HG03097 (cell line): ENCODE results near the gene CHN2.

Experiments used
- ATAC-seq: cut with Tn5 transposase; IDR thresholded peaks from one replicate; pipeline ENCODE4 v1.9.1; 2021; ENCODE audit not compliant: unreplicated experiment, low FRiP score

Gene CHN2

GRCh38 chr7:29216128-29216527, 21.6 kb downstream of the CHN2 start:
- no peak for ATAC-seq

GRCh38 chr7:29217113-29217512, 22.5 kb downstream of the CHN2 start:
- ATAC-seq: no peak

GRCh38 chr7:29224726-29225125, 30.2 kb downstream of the CHN2 start:
- ATAC-seq: no peak

GRCh38 chr7:29228289-29229011, 33.9 kb downstream of the CHN2 start:
- ATAC-seq: no peak

GRCh38 chr7:29229066-29229465, 34.5 kb downstream of the CHN2 start:
- ATAC-seq: no peak

- no peak for ATAC-seq
Measured at GRCh38 chr7:29229946-29230345, 35.4 kb downstream of the CHN2 start.

- no peak for ATAC-seq
Measured at GRCh38 chr7:29230871-29231345, 36.3 kb downstream of the CHN2 start.

GRCh38 chr7:29231671-29232232, 37.2 kb downstream of the CHN2 start:
- no peak for ATAC-seq

GRCh38 chr7:29234438-29234837, 39.9 kb downstream of the CHN2 start:
- no peak for ATAC-seq

GRCh38 chr7:29236071-29236580, 41.6 kb downstream of the CHN2 start:
- ATAC-seq: no peak

GRCh38 chr7:29236649-29237048, 42.1 kb downstream of the CHN2 start:
- ATAC-seq: no peak

- ATAC-seq: no peak
Measured at GRCh38 chr7:29237489-29237888, 42.9 kb downstream of the CHN2 start.

- no peak for ATAC-seq
Measured at GRCh38 chr7:29239638-29240037, 45.1 kb downstream of the CHN2 start.

- no peak for ATAC-seq
Measured at GRCh38 chr7:29242265-29242664, 47.7 kb downstream of the CHN2 start.

GRCh38 chr7:29243910-29244655, 49.5 kb downstream of the CHN2 start:
- no peak for ATAC-seq

- ATAC-seq: no peak
Measured at GRCh38 chr7:29247224-29247962, 52.8 kb downstream of the CHN2 start.

- ATAC-seq: no peak
Measured at GRCh38 chr7:29247963-29248236, 53.3 kb downstream of the CHN2 start.

GRCh38 chr7:29248713-29249382, 54.3 kb downstream of the CHN2 start:
- ATAC-seq: no peak

- ATAC-seq: no peak
Measured at GRCh38 chr7:29249383-29249750, 54.8 kb downstream of the CHN2 start.

- ATAC-seq: no peak
Measured at GRCh38 chr7:29249860-29250259, 55.3 kb downstream of the CHN2 start.

GRCh38 chr7:29253225-29253624, 58.6 kb downstream of the CHN2 start:
- ATAC-seq: no peak
